IMR-90 (cell line): ENCODE results near the gene LHX1. TPM values are rescaled to one million over a fixed set of nuclear protein-coding genes. Genes with fewer than 3 reads are reported as not detected.

ENCODE experiments used
- CTCF ChIP-seq: conservative IDR thresholded peaks from 2 replicates; pipeline ENCODE4 v1.5.1; 2012; ENCODE audit warnings: mild to moderate bottlenecking, low read depth, low read length, improper control_type of control experiment
- MAFK ChIP-seq: IDR thresholded peaks from 2 replicates; pipeline ENCODE4 v1.6.1; 2012; ENCODE audit warnings: low read depth, low read length, improper control_type of control experiment
- POLR2A ChIP-seq: IDR thresholded peaks from 2 replicates; pipeline ENCODE4 v1.6.1; 2012; ENCODE audit warnings: mild to moderate bottlenecking, low read depth, low read length
- RAD21 ChIP-seq: IDR thresholded peaks from 2 replicates; pipeline ENCODE4 v1.6.1; 2012; ENCODE audit warnings: low read length, improper control_type of control experiment
- SMC3 ChIP-seq: fragments of 150-350 bp; IDR thresholded peaks from 2 replicates; pipeline ENCODE4 v1.6.1; 2016; ENCODE audit warnings: low read depth, mild to moderate bottlenecking, antibody characterized with exemption, low read length, moderate library complexity
- polyA plus RNA-seq, 3 experiments: library from polyadenylated mRNA; depleted of rRNA; stranded (reverse); fragments of >200 nt; gene quantifications; 2 replicates each; pipeline ENCODE4 v1.2.3, GENCODE V29; 2012; ENCODE audit warnings: low replicate concordance in 1 of 3
- total RNA-seq: library from RNA; depleted of rRNA; stranded (reverse); fragments of >200 nt; gene quantifications from 2 replicates; pipeline ENCODE4 v1.2.3, GENCODE V29; 2012

The LHX1 gene
- total and polyA plus RNA-seq, 2 of the 4 experiments (the other 2 are of a cell fraction): not detected

- no peak for TF ChIP-seq CTCF
- no peak for TF ChIP-seq RAD21
- no peak for TF ChIP-seq MAFK
- TF ChIP-seq SMC3: no peak
- TF ChIP-seq POLR2A: no peak
These were observed 2.6 kb downstream of the LHX1 start (continued) for GRCh38 chr17:36939802-36940312.
